ENCODE data around the gene LHX4.

LHX4 gene

GRCh38 chr1:180225403-180225802 lies 4.7 kb upstream of the LHX4 start:
- Histone ChIP-seq H3K23ac (ENCODE audit: low read length in 2 of 2) (no peak overlapping the region), H3K27ac (ENCODE audit: low read length, poor library complexity, severe bottlenecking) (no peak overlapping the region), H3K79me1 (replicated peaks; ENCODE audit: low read length, poor library complexity, severe bottlenecking) (no peaks in the 10 kb centered on the region), H2AK5ac (ENCODE audit: low read length, severe bottlenecking) (no peak overlapping the region), H3K27me3 (ENCODE audit: control insufficient read depth in 1 of 2, insufficient read depth in 1 of 2, low read length in 2 of 2) (peaks cover 68 to 82% of the 10 kb centered on the region in 2 experiments), H2BK15ac (ENCODE audit: low read depth, poor library complexity, severe bottlenecking) (no peak overlapping the region), H3K14ac (ENCODE audit: low read length in 2 of 2) (no peak overlapping the region), H3K36me3 (ENCODE audit: control insufficient read depth in 1 of 2, insufficient read depth in 2 of 2, low read depth in 1 of 2, low read length in 2 of 2) (no peaks in the 10 kb centered on the region), H2AFZ (ENCODE audit: low read depth, low read length) (no peak overlapping the region), H3K4me3 (ENCODE audit: insufficient read depth in 1 of 2, low read depth in 1 of 2, low read length in 2 of 2) (no peak overlapping the region), H2BK5ac (ENCODE audit: low read depth, low read length, poor library complexity, severe bottlenecking) (no peak overlapping the region), H3K4me1 (ENCODE audit: control insufficient read depth, insufficient read depth, low read depth, low read length) (peaks cover 19% of the 10 kb centered on the region), H3K9me3 (ENCODE audit: control insufficient read depth, low read length) (no peaks in the 10 kb centered on the region), H2BK12ac (ENCODE audit: low read length in 2 of 2) (no peak overlapping the region), H3K4ac (ENCODE audit: low read depth in 1 of 2, low read length in 2 of 2) (no peak overlapping the region), H3K18ac (ENCODE audit: low read depth in 1 of 2, low read length in 2 of 2) (no peak overlapping the region), H3K9ac (ENCODE audit: low read length) (no peak overlapping the region), H2BK120ac (ENCODE audit: low read depth, low read length) (no peak overlapping the region), H4K8ac (ENCODE audit: low read length) (no peak overlapping the region), H4K91ac (ENCODE audit: low read length) (no peak overlapping the region), H3K4me2 (ENCODE audit: low read length, poor library complexity, severe bottlenecking) (no peak overlapping the region)
- 67% methylated on average over 1 of the region's 2 CpGs for WGBS
- DNase-seq = no peak

GRCh38 chr1:180227861-180228647 lies 2.0 kb upstream of the LHX4 start:
- Histone ChIP-seq H3K79me1 (replicated peaks; ENCODE audit: low read length, poor library complexity, severe bottlenecking) (no peaks in the 10 kb centered on the region), H3K4ac (ENCODE audit: low read depth in 1 of 2, low read length in 2 of 2) (no peak overlapping the region), H4K91ac (ENCODE audit: low read length) (no peak overlapping the region), H2BK120ac (ENCODE audit: low read depth, low read length) (no peak overlapping the region), H2BK15ac (ENCODE audit: low read depth, poor library complexity, severe bottlenecking) (no peak overlapping the region), H3K14ac (ENCODE audit: low read length in 2 of 2) (no peak overlapping the region), H3K23ac (ENCODE audit: low read length in 2 of 2) (no peak overlapping the region), H3K9me3 (ENCODE audit: control insufficient read depth, low read length) (no peaks in the 10 kb centered on the region), H3K36me3 (ENCODE audit: control insufficient read depth in 1 of 2, insufficient read depth in 2 of 2, low read depth in 1 of 2, low read length in 2 of 2) (no peaks in the 10 kb centered on the region), H3K4me2 (ENCODE audit: low read length, poor library complexity, severe bottlenecking) (no peak overlapping the region), H3K4me3 (ENCODE audit: insufficient read depth in 1 of 2, low read depth in 1 of 2, low read length in 2 of 2) (no peak overlapping the region), H3K27ac (ENCODE audit: low read length, poor library complexity, severe bottlenecking) (no peak overlapping the region), H4K8ac (ENCODE audit: low read length) (no peak overlapping the region), H3K27me3 (ENCODE audit: control insufficient read depth in 1 of 2, insufficient read depth in 1 of 2, low read length in 2 of 2) (peaks cover 64 to 91% of the 10 kb centered on the region in 2 experiments), H2BK12ac (ENCODE audit: low read length in 2 of 2) (no peak overlapping the region), H2AFZ (ENCODE audit: low read depth, low read length) (no peak overlapping the region), H2BK5ac (ENCODE audit: low read depth, low read length, poor library complexity, severe bottlenecking) (no peak overlapping the region), H2AK5ac (ENCODE audit: low read length, severe bottlenecking) (no peak overlapping the region), H3K18ac (ENCODE audit: low read depth in 1 of 2, low read length in 2 of 2) (no peak overlapping the region), H3K9ac (ENCODE audit: low read length) (no peak overlapping the region), H3K4me1 (ENCODE audit: control insufficient read depth, insufficient read depth, low read depth, low read length) (peaks cover 33% of the 10 kb centered on the region)
- 55% methylated on average over 12 of the region's 17 CpGs for WGBS
- DNase-seq = no peak

- H2BK15ac ChIP-seq (ENCODE audit: low read depth, poor library complexity, severe bottlenecking) = no peak overlapping the region
- H3K14ac ChIP-seq (ENCODE audit: low read length in 2 of 2) = no peak overlapping the region
- H3K4me3 ChIP-seq (ENCODE audit: insufficient read depth in 1 of 2, low read depth in 1 of 2, low read length in 2 of 2) = peak overlapping the region; percentile 66 to 75
- no peak overlapping the region for H2AK5ac ChIP-seq (ENCODE audit: low read length, severe bottlenecking)
- DNase-seq = peak; percentile 30
- no peak overlapping the region for H2BK12ac ChIP-seq (ENCODE audit: low read length in 2 of 2)
- H3K4me1 ChIP-seq (ENCODE audit: control insufficient read depth, insufficient read depth, low read depth, low read length) = peaks cover 40% of the 10 kb centered on the region
- WGBS = 6% methylated on average over 46 of the region's 57 CpGs
- no peak overlapping the region for H3K9ac ChIP-seq (ENCODE audit: low read length)
- H2BK120ac ChIP-seq (ENCODE audit: low read depth, low read length) = no peak overlapping the region
- no peak overlapping the region for H4K91ac ChIP-seq (ENCODE audit: low read length)
- H3K4ac ChIP-seq (ENCODE audit: low read depth in 1 of 2, low read length in 2 of 2) = no peak overlapping the region
- no peak overlapping the region for H2BK5ac ChIP-seq (ENCODE audit: low read depth, low read length, poor library complexity, severe bottlenecking)
- peaks cover 65 to 92% of the 10 kb centered on the region in 2 experiments for H3K27me3 ChIP-seq (ENCODE audit: control insufficient read depth in 1 of 2, insufficient read depth in 1 of 2, low read length in 2 of 2)
- no peak overlapping the region for H3K27ac ChIP-seq (ENCODE audit: low read length, poor library complexity, severe bottlenecking)
- no peaks in the 10 kb centered on the region for H3K79me1 ChIP-seq (replicated peaks; ENCODE audit: low read length, poor library complexity, severe bottlenecking)
- peak overlapping the region; percentile 77 for H2AFZ ChIP-seq (ENCODE audit: low read depth, low read length)
- no peaks in the 10 kb centered on the region for H3K36me3 ChIP-seq (ENCODE audit: control insufficient read depth in 1 of 2, insufficient read depth in 2 of 2, low read depth in 1 of 2, low read length in 2 of 2)
- H3K9me3 ChIP-seq (ENCODE audit: control insufficient read depth, low read length) = no peaks in the 10 kb centered on the region
- H3K4me2 ChIP-seq (ENCODE audit: low read length, poor library complexity, severe bottlenecking) = peak overlapping the region; percentile 100
- H4K8ac ChIP-seq (ENCODE audit: low read length) = no peak overlapping the region
- H3K18ac ChIP-seq (ENCODE audit: low read depth in 1 of 2, low read length in 2 of 2) = peak overlapping the region in 1 of 2 experiments; percentile 9
- peak overlapping the region in 1 of 2 experiments; percentile 59 for H3K23ac ChIP-seq (ENCODE audit: low read length in 2 of 2)
Measured at GRCh38 chr1:180228648-180229482, 1.2 kb upstream of the LHX4 start.

- Histone ChIP-seq H3K36me3 (ENCODE audit: control insufficient read depth in 1 of 2, insufficient read depth in 2 of 2, low read depth in 1 of 2, low read length in 2 of 2) (no peaks in the 10 kb centered on the region), H3K9me3 (ENCODE audit: control insufficient read depth, low read length) (no peaks in the 10 kb centered on the region), H2AK5ac (ENCODE audit: low read length, severe bottlenecking) (no peak overlapping the region), H3K4me2 (ENCODE audit: low read length, poor library complexity, severe bottlenecking) (peak overlapping the region; percentile 99), H2AFZ (ENCODE audit: low read depth, low read length) (peak overlapping the region; percentile 34), H3K4ac (ENCODE audit: low read depth in 1 of 2, low read length in 2 of 2) (no peak overlapping the region), H3K27ac (ENCODE audit: low read length, poor library complexity, severe bottlenecking) (no peak overlapping the region), H4K8ac (ENCODE audit: low read length) (no peak overlapping the region), H3K27me3 (ENCODE audit: control insufficient read depth in 1 of 2, insufficient read depth in 1 of 2, low read length in 2 of 2) (peaks cover 65 to 91% of the 10 kb centered on the region in 2 experiments), H3K79me1 (replicated peaks; ENCODE audit: low read length, poor library complexity, severe bottlenecking) (no peaks in the 10 kb centered on the region), H3K23ac (ENCODE audit: low read length in 2 of 2) (peak overlapping the region in 1 of 2 experiments; percentile 84), H3K14ac (ENCODE audit: low read length in 2 of 2) (no peak overlapping the region), H4K91ac (ENCODE audit: low read length) (no peak overlapping the region), H2BK12ac (ENCODE audit: low read length in 2 of 2) (peak overlapping the region in 1 of 2 experiments; percentile 19), H2BK120ac (ENCODE audit: low read depth, low read length) (no peak overlapping the region), H2BK5ac (ENCODE audit: low read depth, low read length, poor library complexity, severe bottlenecking) (no peak overlapping the region), H3K18ac (ENCODE audit: low read depth in 1 of 2, low read length in 2 of 2) (peak overlapping the region in 1 of 2 experiments; percentile 19), H3K4me3 (ENCODE audit: insufficient read depth in 1 of 2, low read depth in 1 of 2, low read length in 2 of 2) (peak overlapping the region; percentile 62 to 75), H3K9ac (ENCODE audit: low read length) (no peak overlapping the region), H3K4me1 (ENCODE audit: control insufficient read depth, insufficient read depth, low read depth, low read length) (peaks cover 51% of the 10 kb centered on the region), H2BK15ac (ENCODE audit: low read depth, poor library complexity, severe bottlenecking) (peak overlapping the region; percentile 33)
- no peak for DNase-seq
- WGBS = under 1% methylated on average over 26 of the region's 28 CpGs
Measured at GRCh38 chr1:180230416-180230790, 339 bp downstream of the LHX4 start.
